Measurements from ENCODE around the gene FAM229B.
A peak's percentile ranks its signal among the peaks of the same experiment; 100 is the strongest.
"Not testable (repeated sequence)": the region's sequence is repeated elsewhere in the genome, so short reads cannot be mapped to it uniquely, and the experiment has no call there.

The FAM229B gene

GRCh38 chr6:112043032-112044007 lies 44.1 kb upstream of the FAM229B start:
- peak; percentile 91 for TF ChIP-seq CTCF (IDR thresholded peaks at IDR 0.05)
- TF ChIP-seq ZFX (IDR thresholded peaks at IDR 0.05; ENCODE audit: borderline replicate concordance) = no peak
- peak overlapping the region; percentile 73 for H3K27ac ChIP-seq

DNA sequence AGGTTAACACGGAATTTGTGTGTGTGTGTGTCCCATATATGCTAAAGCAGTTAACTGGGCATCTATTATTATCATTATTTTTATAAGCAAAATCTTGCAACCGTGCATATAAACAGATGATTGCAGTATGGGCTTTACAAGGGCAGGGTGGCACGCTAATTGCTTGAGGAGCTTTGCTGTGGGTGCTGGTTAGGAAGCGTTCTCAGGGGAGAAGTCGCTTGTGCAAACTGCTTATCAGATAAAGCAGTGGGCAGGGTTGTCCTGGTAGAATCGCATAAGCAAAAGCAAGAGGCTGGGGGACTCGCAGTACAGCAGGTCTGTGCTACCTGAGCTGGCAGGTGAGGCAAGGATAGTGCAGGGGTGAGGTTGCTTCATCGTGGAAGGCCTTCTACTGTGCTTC lies 43.2 kb upstream of the FAM229B start:
- no peak overlapping the region; the same call in 1 of the 2 replicates for H3K27ac ChIP-seq
- TF ChIP-seq CTCF (IDR thresholded peaks at IDR 0.05) = no peak
- no peak for TF ChIP-seq ZFX (IDR thresholded peaks at IDR 0.05; ENCODE audit: borderline replicate concordance)

DNA sequence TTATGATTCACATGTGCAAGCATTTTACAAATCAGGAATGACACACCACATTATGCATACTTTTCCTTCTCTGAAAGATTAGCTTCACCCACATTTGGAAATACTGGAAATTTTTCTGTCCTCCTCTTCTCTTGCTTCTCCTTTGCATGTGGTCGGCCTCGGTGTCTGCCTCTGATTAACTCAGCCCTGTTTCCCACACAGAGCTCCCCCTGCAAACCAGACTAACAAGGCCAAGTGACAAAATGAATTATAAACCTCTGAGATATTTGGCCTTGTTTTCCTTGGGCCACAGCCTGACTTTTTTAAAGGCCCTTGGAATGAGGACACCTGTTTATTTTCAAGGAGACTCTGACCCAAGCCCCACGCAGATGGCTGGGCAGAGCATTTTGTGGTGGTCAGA lies 42.5 kb upstream of the FAM229B start:
- no peak overlapping the region for H3K27ac ChIP-seq
- no peak for TF ChIP-seq CTCF (IDR thresholded peaks at IDR 0.05)

DNA sequence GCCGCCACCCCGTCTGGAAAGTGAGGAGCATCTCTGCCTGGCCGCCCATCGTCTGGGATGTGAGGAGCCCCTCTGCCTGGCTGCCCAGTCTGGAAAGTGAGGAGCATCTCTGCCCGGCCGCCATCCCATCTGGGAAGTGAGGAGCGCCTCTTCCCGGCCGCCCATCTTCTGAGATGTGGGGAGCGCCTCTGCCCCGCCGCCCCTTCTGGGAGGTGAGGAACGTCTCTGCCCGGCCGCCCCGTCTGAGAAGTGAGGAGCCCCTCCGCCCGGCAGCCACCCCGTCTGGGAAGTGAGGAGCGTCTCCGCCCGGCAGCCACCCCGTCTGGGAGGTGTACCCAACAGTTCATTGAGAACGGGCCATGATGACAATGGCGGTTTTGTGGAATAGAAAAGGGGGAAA lies 39.9 kb upstream of the FAM229B start:
- not testable (repeated sequence) for H3K27ac ChIP-seq

GRCh38 chr6:112049026-112049799 lies 38.2 kb upstream of the FAM229B start:
- H3K27ac ChIP-seq = no peak overlapping the region
- TF ChIP-seq ZFX (IDR thresholded peaks at IDR 0.05; ENCODE audit: borderline replicate concordance) = no peak
- TF ChIP-seq CTCF (IDR thresholded peaks at IDR 0.05) = no peak

DNA sequence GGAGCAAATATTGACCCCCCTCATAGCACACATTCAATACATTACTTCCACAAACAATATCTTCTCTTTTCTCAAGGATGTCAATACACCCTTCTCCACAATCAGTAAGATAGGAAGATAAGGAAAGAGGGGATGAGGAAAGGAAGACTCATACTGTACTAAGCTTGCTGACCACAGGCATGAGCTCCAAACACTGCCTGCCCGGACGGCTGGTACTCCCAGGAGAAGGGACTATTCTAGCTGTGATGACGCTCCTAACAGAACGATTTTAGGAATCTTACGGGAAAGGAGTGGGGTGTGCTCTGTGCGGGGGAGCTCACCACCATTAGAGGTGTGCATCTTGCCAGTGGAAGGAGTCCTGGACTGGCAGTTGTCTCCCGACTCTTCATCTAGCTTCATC lies 37.4 kb upstream of the FAM229B start:
- no peak overlapping the region for H3K27ac ChIP-seq
- no peak for TF ChIP-seq CTCF (IDR thresholded peaks at IDR 0.05)
- TF ChIP-seq ZFX (IDR thresholded peaks at IDR 0.05; ENCODE audit: borderline replicate concordance) = no peak

- no peak for TF ChIP-seq CTCF (IDR thresholded peaks at IDR 0.05)
- no peak for TF ChIP-seq ZFX (IDR thresholded peaks at IDR 0.05; ENCODE audit: borderline replicate concordance)
- H3K27ac ChIP-seq = no peak overlapping the region
Observed at GRCh38 chr6:112050429-112050828, 37.0 kb upstream of the FAM229B start.

DNA sequence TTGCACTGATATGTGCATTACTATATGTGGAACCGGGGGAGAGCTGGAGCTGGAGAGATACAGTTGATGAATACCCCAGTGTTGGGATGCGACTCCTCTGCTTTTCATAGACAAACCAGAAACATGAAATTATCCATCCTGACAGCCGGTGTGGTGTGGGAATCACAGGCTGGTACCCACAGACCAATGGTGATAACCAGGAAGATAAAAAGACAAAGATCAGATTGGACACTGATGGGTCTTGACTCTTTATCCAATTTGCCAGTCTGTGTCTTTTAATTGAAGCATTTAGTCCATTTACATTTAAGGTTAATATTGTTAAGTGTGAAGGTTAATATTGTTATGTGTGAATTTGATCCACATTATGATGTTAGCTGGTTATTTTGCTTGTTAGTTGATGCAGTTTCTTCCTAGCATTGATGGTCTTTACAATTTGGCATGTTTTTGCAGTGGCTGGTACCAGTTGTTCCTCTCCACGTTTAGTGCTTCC lies 36.1 kb upstream of the FAM229B start:
- H3K27ac ChIP-seq = not testable (repeated sequence)
